Lung microvascular endothelial cell (primary cell): ENCODE data around the gene MYO15A. TPM values are rescaled to one million over a fixed set of nuclear protein-coding genes. Genes with fewer than 3 reads are reported as not detected.

Experiments
- DNase-seq, 2 donors: peaks; one replicate each; pipeline versions ENCODE4 v3.0.0 to v3.0.0-alpha.2; 2010; ENCODE audit warnings: low read depth in 2 of 2
- total RNA-seq: library from RNA; depleted of rRNA; stranded (reverse); fragments of >200 nt; gene quantifications from 2 replicates; pipeline ENCODE4 v1.2.1, GENCODE V29; 2014

MYO15A gene
- total RNA-seq, 1 donor from 2014 or later = under 0.01 TPM

DNA sequence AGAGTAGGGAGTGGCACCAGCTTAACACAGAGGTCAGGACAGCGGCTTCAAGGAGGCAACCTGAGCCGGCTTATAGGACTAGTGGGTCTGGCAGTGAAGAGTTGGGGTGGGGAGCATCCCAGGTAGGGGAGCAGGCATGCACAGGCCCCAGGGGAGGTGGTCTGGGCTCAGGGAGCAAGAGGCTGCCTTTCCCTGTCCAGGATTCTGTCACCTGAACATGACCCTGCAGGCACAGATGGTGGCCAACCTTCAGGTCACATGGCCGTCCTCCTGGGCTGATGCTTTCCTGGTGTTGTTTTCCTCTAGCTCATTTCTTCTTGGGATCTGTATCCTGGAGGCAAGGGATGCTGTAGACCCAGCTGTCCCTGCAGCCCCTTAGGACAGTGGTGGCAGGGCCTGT, 3.5 kb upstream of the MYO15A start:
- no peak for DNase-seq

DNA sequence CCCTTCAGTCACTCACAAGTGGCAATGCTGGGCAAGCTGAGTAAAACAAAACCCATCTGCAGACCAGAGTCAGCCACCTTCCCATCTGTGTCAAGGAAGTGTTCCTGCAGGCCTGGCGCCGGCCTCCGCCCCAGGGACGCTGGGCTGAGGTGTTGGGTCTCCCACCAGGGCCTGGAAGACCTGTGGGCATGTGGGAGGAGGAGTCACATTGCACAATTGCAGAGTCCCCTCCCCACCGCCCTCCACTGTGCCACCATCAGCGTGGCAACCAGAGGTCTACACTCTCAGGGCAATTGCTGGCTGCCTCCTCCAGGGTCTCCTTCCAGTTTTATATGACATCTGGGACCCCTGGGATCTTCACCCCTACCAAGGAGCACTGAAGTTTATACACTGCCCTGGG, 3.0 kb upstream of the MYO15A start:
- no peak for DNase-seq

GRCh38 chr17:18106211-18106610, 2.3 kb upstream of the MYO15A start:
- no peak for DNase-seq

- DNase-seq = no peak
These were observed 1.3 kb upstream of the MYO15A start for GRCh38 chr17:18107061-18107790.

GRCh38 chr17:18107971-18108370, 585 bp upstream of the MYO15A start:
- no peak for DNase-seq

- DNase-seq = no peak
These were observed 1.5 kb downstream of the MYO15A start for GRCh38 chr17:18109935-18110485.

DNA sequence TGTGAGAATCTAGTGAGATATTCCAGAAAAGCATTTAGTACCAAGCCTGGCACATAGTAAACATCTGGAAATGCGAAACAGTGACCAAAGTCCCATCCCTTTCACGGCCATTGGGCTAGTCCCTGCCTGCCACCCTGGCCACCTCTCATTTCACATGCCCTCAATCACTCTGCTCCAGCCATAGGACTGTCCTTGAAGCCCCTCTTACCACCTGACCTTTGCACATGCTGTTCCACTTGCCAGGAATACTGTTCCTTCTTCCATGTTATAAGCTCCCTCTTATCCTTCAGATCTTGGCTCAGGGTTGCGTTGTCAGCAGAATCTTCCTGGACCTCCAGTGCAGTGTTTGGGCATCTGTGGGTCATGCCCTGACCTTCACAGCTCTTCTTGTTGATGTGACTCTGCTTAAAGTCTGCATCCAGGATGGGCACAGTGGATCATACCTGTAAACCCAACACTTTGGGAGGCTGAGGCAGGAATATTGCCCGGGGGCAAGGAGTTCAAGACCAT, 2.1 kb downstream of the MYO15A start:
- no peak for DNase-seq

DNA sequence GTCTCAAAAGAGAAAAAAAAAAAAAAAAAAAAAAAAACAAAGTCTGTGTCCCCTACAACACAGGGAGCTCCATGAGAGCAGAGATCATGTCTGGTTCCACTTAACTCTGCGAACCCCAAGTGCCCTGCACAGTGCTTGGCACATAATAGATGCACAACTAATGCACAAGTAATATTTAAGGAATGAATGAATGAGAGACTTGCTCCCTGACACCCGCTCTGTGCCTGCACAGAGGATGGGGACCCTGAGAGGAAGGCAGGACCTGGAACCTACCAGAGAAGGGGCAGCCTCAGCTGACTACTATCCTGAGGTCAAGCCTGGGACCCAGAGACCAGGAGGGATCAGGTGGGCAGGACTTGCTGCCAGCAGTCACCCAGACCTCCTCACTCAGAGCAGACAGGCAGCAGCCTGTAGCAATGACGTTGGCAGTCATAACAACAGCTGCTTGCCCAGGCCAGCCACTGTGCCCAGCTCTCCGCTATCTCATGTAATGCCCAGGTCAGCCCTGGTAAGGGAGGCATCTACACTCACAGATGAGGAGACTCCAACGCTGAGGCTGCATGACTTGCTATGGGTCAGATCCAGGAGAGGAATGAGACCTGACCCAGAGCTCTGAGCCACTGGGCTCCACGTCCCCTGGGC, 2.9 kb downstream of the MYO15A start:
- no peak for DNase-seq

- no peak for DNase-seq
These were observed 7.0 kb downstream of the MYO15A start for GRCh38 chr17:18115517-18115916.

GRCh38 chr17:18116078-18116477, 7.5 kb downstream of the MYO15A start:
- no peak for DNase-seq

GRCh38 chr17:18117533-18117932, 9.0 kb downstream of the MYO15A start:
- DNase-seq = no peak

DNA sequence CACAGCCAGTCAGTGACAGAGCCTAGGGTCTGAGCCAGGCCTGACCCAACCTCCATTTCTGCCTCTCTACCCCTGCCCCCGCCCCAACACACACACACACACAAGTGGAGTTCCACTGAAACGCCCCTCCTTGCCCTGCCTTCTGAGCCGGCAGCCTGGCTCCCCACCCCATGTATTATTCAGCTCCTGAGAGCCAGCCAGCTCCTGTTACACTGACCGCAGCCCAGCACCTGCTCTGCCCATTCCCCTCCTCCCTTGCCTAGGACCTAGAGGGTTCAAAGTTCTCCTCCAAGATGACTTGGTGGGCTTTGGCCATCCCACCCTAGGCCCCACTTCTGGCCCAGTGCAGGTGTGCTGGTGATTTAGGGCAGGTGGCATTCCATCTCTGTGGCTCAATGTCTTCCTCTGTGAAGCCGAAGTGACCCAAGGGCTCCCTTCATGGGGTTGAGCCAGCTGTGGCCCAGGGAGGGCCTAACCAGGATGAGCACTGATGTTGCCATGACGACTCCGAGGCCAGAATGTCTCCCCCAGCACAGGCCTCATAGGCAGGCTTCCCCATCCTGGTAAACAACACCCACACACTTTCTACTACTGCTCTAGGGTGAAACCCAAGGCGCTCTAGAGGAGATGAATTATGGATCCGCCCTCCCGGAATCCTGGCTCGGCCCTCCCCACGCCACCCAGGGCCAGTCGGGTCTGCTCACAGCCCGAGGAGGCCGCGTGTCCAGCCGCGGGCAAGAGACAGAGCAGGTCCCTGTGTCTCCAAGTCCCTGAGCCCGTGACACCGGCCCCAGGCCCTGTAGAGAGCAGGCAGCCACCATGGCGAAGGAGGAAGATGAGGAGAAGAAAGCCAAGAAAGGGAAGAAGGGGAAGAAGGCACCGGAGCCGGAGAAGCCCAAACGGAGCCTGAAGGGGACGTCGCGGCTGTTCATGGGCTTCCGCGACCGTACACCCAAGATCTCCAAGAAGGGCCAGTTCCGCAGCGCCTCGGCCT, 9.7 kb downstream of the MYO15A start:
- DNase-seq = no peak

DNA sequence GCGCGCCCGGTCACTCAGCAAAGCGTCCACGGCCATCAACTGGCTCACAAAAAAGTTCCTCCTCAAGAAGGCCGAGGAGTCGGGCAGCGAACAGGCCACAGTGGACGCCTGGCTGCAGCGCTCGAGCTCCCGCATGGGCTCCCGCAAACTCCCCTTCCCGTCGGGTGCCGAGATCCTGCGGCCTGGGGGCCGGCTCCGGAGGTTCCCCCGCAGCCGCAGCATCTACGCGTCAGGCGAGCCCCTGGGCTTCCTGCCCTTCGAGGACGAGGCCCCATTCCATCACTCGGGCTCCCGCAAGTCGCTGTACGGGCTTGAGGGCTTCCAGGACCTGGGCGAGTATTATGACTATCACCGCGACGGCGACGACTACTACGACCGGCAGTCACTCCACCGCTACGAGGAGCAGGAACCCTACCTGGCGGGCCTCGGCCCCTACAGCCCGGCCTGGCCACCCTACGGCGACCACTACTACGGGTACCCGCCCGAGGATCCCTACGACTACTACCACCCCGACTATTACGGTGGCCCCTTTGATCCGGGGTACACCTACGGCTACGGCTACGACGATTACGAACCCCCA, 10.7 kb downstream of the MYO15A start:
- DNase-seq = no peak

DNA sequence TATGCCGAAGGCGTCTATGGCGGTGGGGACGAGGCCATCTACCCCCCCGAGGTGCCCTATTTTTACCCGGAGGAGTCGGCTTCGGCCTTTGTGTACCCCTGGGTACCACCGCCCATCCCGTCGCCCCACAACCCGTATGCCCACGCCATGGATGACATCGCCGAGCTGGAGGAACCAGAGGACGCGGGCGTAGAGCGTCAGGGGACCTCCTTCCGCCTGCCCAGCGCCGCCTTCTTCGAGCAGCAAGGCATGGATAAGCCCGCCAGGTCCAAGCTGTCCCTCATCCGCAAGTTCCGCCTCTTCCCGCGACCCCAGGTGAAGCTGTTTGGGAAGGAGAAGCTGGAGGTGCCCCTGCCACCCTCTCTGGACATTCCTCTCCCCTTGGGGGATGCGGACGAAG, 11.4 kb downstream of the MYO15A start:
- DNase-seq = no peak

GRCh38 chr17:18120461-18121017, 12.0 kb downstream of the MYO15A start:
- no peak for DNase-seq

GRCh38 chr17:18121144-18121910, 12.8 kb downstream of the MYO15A start:
- no peak for DNase-seq

GRCh38 chr17:18122990-18123753, 14.6 kb downstream of the MYO15A start:
- no peak for DNase-seq

- DNase-seq = no peak
These were observed 16.0 kb downstream of the MYO15A start for GRCh38 chr17:18124345-18125126.
